Measurements from ENCODE around the gene TXNDC16.

TXNDC16 gene

DNA sequence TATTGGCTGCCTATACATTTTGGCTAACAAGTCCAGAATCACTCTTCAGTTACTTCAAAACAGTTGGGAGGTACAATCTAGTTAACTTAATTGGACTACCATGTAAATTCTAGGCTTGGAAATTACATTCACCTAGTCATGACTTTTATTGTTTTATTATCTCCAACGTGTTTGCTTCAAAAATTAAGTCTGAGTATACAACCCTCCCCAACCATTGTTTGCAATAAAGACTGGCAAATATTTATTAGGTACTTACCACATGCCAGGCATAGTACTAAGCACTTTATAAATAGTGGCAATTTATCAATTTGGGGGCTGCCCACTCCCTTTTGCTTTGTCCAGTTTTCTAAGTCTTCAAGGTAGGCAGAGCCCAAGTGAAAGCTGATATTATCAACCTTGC is 30.3 kb downstream of the TXNDC16 start:
- TF ChIP-seq, protein P1, sequence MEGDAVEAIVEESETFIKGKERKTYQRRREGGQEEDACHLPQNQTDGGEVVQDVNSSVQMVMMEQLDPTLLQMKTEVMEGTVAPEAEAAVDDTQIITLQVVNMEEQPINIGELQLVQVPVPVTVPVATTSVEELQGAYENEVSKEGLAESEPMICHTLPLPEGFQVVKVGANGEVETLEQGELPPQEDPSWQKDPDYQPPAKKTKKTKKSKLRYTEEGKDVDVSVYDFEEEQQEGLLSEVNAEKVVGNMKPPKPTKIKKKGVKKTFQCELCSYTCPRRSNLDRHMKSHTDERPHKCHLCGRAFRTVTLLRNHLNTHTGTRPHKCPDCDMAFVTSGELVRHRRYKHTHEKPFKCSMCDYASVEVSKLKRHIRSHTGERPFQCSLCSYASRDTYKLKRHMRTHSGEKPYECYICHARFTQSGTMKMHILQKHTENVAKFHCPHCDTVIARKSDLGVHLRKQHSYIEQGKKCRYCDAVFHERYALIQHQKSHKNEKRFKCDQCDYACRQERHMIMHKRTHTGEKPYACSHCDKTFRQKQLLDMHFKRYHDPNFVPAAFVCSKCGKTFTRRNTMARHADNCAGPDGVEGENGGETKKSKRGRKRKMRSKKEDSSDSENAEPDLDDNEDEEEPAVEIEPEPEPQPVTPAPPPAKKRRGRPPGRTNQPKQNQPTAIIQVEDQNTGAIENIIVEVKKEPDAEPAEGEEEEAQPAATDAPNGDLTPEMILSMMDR (IDR thresholded peaks at IDR 0.05; ENCODE audit: insufficient read depth, low read depth, low read length, missing control alignments): no peak
- H3K4me3 ChIP-seq (ENCODE audit: low read depth, low read length): no peak overlapping the region
- no peak for DNase-seq (ENCODE audit: low read depth)

DNA sequence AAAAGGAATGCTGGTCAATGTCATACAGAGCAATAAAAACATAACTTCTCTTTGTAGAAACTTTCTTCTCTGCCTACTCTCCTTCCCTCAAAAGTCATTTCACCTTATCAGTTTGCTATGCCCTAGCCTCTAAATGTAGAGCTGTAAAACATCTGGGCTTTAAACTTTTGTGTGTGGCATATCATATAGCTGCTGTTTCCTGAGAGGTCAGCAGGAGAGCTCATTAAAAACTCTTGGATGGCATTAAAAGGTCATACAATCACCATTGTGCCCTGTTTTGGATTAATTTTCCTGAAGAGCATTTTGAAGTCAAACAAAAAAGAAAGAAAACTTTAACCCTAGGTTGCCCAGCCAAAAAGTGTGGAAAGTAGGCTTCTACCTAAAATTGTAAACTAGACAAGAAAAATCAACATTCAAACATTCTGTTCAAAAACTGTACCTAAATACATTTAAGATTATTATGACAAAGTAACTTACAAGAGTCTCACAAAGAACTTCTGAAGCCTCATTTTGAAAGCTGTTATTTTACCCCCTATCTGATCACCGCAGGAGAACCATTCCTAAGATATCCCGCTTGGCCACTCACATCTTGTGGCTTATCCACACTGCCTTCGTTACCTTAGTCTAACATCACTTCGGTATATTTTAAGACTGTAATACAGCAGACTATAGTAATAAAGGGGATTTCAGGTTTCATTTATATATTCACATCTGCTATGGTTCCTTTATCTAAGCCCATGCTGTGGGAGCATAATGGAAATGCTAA is 38.1 kb downstream of the TXNDC16 start:
- TF ChIP-seq, protein P1 (IDR thresholded peaks at IDR 0.05; ENCODE audit: insufficient read depth, low read depth, low read length, missing control alignments): no peak

DNA sequence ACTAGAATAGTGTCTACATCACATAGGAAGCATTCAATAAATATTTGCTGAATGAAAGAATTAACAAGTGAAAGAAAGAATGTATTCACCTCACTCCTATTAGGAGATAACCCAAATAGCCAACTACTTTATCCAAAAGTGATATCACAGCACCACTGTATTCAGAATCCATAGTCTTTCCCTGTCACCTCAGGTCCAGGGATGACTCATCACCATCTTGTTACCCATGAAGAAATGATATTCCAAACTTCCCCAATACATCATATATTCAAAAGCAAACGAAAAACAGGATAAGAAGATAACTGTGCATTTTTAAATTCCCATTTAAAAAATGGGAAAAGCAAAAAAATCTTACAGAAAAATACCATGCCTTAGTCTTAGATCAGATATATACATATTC is 39.1 kb downstream of the TXNDC16 start:
- H3K4me3 ChIP-seq (ENCODE audit: low read depth, low read length): no peak overlapping the region
- no peak for DNase-seq (ENCODE audit: low read depth)
- TF ChIP-seq, protein P1 (IDR thresholded peaks at IDR 0.05; ENCODE audit: insufficient read depth, low read depth, low read length, missing control alignments): no peak

More for the DNA sequence above, 38.1 kb downstream of the TXNDC16 start:
- H3K4me3 ChIP-seq (ENCODE audit: low read depth, low read length): no peak overlapping the region
- DNase-seq (ENCODE audit: low read depth): no peak

DNA sequence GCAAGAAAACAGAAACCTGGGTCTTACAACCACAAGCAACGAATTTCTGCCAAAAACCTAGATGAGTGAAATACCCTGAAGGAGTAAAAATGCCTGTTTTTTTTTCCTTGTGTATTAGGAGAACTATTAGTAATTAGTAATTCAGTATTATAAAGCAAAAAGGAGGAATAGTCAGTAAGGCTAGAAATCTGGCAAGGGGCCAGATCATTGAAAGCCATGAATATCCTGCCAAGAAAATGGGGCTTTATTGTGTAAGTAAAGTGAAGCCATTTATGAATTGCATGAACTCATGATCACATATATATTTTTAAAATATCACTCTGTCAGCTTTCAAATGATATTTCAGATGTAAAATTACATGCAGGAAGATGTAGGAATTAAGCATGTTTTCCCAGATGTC is 57.9 kb downstream of the TXNDC16 start:
- DNase-seq (ENCODE audit: low read depth): no peak
- no peak overlapping the region for H3K4me3 ChIP-seq (ENCODE audit: low read depth, low read length)

DNA sequence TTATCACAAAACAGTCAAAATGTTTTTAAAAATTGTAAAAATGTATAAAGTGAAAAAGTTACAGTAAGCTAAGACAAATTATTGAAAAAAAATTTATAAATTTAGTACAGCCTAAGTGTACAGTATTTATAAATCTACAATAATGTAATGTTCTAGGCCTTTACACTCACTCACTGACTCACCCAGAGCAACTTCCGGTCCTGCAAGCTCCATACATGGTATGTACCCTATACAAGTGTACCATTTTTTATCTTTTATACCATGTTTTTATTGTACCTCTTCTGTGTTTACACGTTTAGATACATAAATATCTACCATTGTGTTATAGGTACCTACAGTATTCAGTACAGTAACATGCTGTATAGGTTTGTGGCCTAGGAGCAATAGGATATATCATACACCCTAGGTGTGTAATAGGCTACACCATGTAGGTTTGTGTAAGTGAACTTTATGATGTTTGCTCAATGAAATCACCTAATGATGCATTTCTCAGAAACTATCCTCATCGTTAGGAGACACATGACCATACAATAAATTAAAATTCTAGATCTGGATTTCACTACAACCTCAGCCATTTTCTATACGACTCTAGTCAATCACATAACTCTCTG is 66.8 kb downstream of the TXNDC16 start:
- DNase-seq (ENCODE audit: low read depth): no peak
- TF ChIP-seq, protein P1 (IDR thresholded peaks at IDR 0.05; ENCODE audit: insufficient read depth, low read depth, low read length, missing control alignments): no peak

More for the DNA sequence above, 57.9 kb downstream of the TXNDC16 start:
- TF ChIP-seq, protein P1 (IDR thresholded peaks at IDR 0.05; ENCODE audit: insufficient read depth, low read depth, low read length, missing control alignments): no peak

DNA sequence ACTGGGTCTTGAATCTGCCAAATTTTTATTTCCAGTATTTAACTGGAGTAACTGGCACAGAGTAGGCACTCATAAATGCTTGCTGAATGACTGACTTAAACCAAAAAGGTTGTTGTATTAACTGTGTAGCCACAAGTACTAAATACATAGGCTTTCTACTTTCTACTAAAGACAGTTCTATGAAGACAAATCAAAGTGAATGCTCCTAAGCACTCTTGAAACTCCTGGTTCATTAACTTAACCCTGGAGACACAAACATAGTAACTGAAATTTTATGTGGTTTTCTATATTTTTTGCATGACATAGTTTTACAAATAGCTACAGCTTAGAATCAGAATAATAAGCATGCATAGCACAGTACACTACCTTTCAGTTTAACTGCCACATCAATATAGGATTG is 70.4 kb downstream of the TXNDC16 start:
- peak; percentile 9 for DNase-seq (ENCODE audit: low read depth)
- no peak overlapping the region for H3K4me3 ChIP-seq (ENCODE audit: low read depth, low read length)
- TF ChIP-seq, protein P1 (IDR thresholded peaks at IDR 0.05; ENCODE audit: insufficient read depth, low read depth, low read length, missing control alignments): no peak

More for the DNA sequence above, 66.8 kb downstream of the TXNDC16 start:
- no peak overlapping the region for H3K4me3 ChIP-seq (ENCODE audit: low read depth, low read length)
